LHCN-M2 (cell line): ENCODE measurements around the gene LMBR1. TPM values are rescaled to one million over a fixed set of nuclear protein-coding genes. Genes with fewer than 3 reads are reported as not detected.
"Not testable (repeated sequence)": the region's sequence is repeated elsewhere in the genome, so short reads cannot be mapped to it uniquely, and the experiment has no call there.

Experiments used
- DNase-seq: peaks from one replicate; pipeline ENCODE4 v3.0.0-alpha.2; 2012; ENCODE audit warnings: low read depth
- total RNA-seq: library from RNA; depleted of rRNA; stranded (reverse); fragments of >200 nt; gene quantifications from 2 replicates; pipeline ENCODE4 v1.2.3, GENCODE V29; 2014

LMBR1 gene
- total RNA-seq, 1 experiment from 2014 or later = 52.0 TPM

GRCh38 chr7:156848979-156849378, 44.0 kb downstream of the LMBR1 start:
- no peak for DNase-seq

- no peak for DNase-seq
These were observed 47.4 kb downstream of the LMBR1 start for GRCh38 chr7:156845379-156846101.

GRCh38 chr7:156843582-156843981, 49.4 kb downstream of the LMBR1 start:
- not testable (repeated sequence) for DNase-seq

- DNase-seq = no peak
These were observed 49.8 kb downstream of the LMBR1 start for GRCh38 chr7:156843157-156843556.

- DNase-seq = no peak
These were observed 50.2 kb downstream of the LMBR1 start for GRCh38 chr7:156842740-156843140.

GRCh38 chr7:156842317-156842716, 50.7 kb downstream of the LMBR1 start:
- DNase-seq = no peak

GRCh38 chr7:156841497-156841896, 51.5 kb downstream of the LMBR1 start:
- DNase-seq = no peak

- no peak for DNase-seq
These were observed 52.8 kb downstream of the LMBR1 start for GRCh38 chr7:156840134-156840533.

GRCh38 chr7:156836443-156836842, 56.5 kb downstream of the LMBR1 start:
- peak; percentile 79 for DNase-seq

GRCh38 chr7:156834462-156834861, 58.5 kb downstream of the LMBR1 start:
- DNase-seq = no peak

- no peak for DNase-seq
These were observed 59.7 kb downstream of the LMBR1 start for GRCh38 chr7:156833312-156833711.

GRCh38 chr7:156832195-156832877, 60.6 kb downstream of the LMBR1 start:
- no peak for DNase-seq

GRCh38 chr7:156829669-156830336, 63.2 kb downstream of the LMBR1 start:
- no peak for DNase-seq

GRCh38 chr7:156827587-156828203, 65.3 kb downstream of the LMBR1 start:
- peak; percentile 28 for DNase-seq

- peak; percentile 47 for DNase-seq
These were observed 69.5 kb downstream of the LMBR1 start for GRCh38 chr7:156823435-156823834.

- DNase-seq = peak; percentile 7
These were observed 72.4 kb downstream of the LMBR1 start for GRCh38 chr7:156820445-156821063.

GRCh38 chr7:156819733-156820295, 73.2 kb downstream of the LMBR1 start:
- DNase-seq = no peak

- DNase-seq = no peak
These were observed 74.8 kb downstream of the LMBR1 start for GRCh38 chr7:156818133-156818532.

- peak; percentile 33 for DNase-seq
These were observed 75.9 kb downstream of the LMBR1 start for GRCh38 chr7:156816943-156817572.

GRCh38 chr7:156811706-156812105, 81.3 kb downstream of the LMBR1 start:
- DNase-seq = no peak

GRCh38 chr7:156803656-156804055, 89.3 kb downstream of the LMBR1 start:
- not testable (repeated sequence) for DNase-seq
